ENCODE results near the gene TRIM39.

DNA sequence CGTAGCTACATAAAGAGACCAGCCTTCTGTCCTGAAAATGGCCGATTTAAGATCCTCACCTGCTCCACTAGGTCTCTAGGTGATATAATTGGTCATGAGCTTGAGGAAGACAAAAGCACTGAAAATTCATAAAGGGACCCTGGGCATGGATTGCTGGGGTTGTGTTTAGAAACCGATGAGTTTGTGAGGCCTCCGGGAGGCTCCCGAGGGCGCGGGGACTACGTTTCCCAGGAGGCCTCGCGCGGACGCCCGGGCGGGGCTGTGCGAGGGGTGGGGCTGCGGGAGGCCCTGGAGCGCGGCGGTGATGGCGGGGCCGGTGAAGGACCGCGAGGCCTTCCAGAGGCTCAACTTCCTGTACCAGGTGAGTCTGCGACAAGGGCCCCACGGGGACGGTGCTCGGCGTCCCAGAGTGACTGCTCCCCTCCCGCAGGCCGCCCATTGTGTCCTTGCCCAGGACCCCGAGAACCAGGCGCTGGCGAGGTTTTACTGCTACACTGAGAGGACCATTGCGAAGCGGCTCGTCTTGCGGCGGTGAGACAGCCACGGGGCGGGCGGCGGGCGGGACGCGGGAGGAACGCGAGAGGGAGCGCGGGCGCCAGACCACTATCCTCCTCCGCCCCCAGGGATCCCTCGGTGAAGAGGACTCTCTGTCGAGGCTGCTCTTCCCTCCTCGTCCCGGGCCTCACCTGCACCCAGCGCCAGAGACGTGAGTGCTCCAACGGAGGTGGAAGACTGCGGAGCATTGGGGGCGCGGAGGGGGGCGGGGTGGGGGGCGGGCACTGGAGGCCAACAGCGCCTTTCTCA lies 18.3 kb downstream of the TRIM39 start, which contains the start of gene RPP21:
- TF ChIP-seq POLR2A (IDR thresholded peaks at IDR 0.05), result peak; percentile 51 to 60
- TF ChIP-seq, protein P1, sequence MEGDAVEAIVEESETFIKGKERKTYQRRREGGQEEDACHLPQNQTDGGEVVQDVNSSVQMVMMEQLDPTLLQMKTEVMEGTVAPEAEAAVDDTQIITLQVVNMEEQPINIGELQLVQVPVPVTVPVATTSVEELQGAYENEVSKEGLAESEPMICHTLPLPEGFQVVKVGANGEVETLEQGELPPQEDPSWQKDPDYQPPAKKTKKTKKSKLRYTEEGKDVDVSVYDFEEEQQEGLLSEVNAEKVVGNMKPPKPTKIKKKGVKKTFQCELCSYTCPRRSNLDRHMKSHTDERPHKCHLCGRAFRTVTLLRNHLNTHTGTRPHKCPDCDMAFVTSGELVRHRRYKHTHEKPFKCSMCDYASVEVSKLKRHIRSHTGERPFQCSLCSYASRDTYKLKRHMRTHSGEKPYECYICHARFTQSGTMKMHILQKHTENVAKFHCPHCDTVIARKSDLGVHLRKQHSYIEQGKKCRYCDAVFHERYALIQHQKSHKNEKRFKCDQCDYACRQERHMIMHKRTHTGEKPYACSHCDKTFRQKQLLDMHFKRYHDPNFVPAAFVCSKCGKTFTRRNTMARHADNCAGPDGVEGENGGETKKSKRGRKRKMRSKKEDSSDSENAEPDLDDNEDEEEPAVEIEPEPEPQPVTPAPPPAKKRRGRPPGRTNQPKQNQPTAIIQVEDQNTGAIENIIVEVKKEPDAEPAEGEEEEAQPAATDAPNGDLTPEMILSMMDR (IDR thresholded peaks at IDR 0.05 in 4 of 5, conservative IDR thresholded peaks at IDR 0.05 in 1 of 5), result no peak
